C4-2B (cell line): ENCODE results near the gene CTIF.

Experiments used
- H3K27ac ChIP-seq: fragments of 450-650 bp; 2 replicates; pipeline ENCODE4 v1.5.1; 2017
- CTCF ChIP-seq: fragments of 450-650 bp; conservative IDR thresholded peaks from 2 replicates; pipeline ENCODE4 v1.5.1; 2017; ENCODE audit warnings: mild to moderate bottlenecking
- ZFX ChIP-seq: fragments of 450-650 bp; IDR thresholded peaks from 2 replicates; pipeline ENCODE4 v1.6.1; 2017

Gene CTIF

GRCh38 chr18:48818329-48819254 is 279.8 kb downstream of the CTIF start:
- no peak overlapping the region for H3K27ac ChIP-seq
- TF ChIP-seq ZFX (no peak), CTCF (no peak)

- TF ChIP-seq CTCF = no peak
- TF ChIP-seq ZFX = no peak
- no peak overlapping the region for H3K27ac ChIP-seq
These were observed 280.4 kb downstream of the CTIF start for GRCh38 chr18:48819276-48819675.

GRCh38 chr18:48819781-48820482 is 281.1 kb downstream of the CTIF start:
- TF ChIP-seq CTCF (no peak), ZFX (no peak)
- H3K27ac ChIP-seq = no peak overlapping the region

- TF ChIP-seq CTCF = no peak
- no peak for TF ChIP-seq ZFX
- H3K27ac ChIP-seq = no peak overlapping the region
These were observed 281.8 kb downstream of the CTIF start for GRCh38 chr18:48820483-48821250.

- TF ChIP-seq CTCF (no peak), ZFX (no peak)
- H3K27ac ChIP-seq = no peak overlapping the region
These were observed 282.4 kb downstream of the CTIF start for GRCh38 chr18:48821251-48821590.

GRCh38 chr18:48821845-48822244 is 283.0 kb downstream of the CTIF start:
- no peak for TF ChIP-seq ZFX
- no peak overlapping the region for H3K27ac ChIP-seq

- no peak overlapping the region for H3K27ac ChIP-seq
These were observed 285.6 kb downstream of the CTIF start for GRCh38 chr18:48824231-48824970.

More at GRCh38 chr18:48824231-48824970, 285.6 kb downstream of the CTIF start:
- no peak for TF ChIP-seq ZFX
- TF ChIP-seq CTCF = no peak
